HTERT RPE-1 (cell line): Measurements from ENCODE around the gene FAM114A1.

Experiments
- in situ Hi-C: fragments of 300-500 bp; cut with MboI; formaldehyde crosslinking; loops from 4 replicates; pipeline ENCODE4 v1.14.3; 2020; ENCODE audit warnings: low sequenced_read_pairs

The FAM114A1 gene

GRCh38 chr4:38857354-38858096 is 10.1 kb upstream of the FAM114A1 start:
- in situ Hi-C loops, result no loop called here

- in situ Hi-C loops, result no loop called here
Measured at GRCh38 chr4:38858097-38858420, 9.5 kb upstream of the FAM114A1 start.

- in situ Hi-C loops, result no loop called here
Measured at GRCh38 chr4:38859501-38859900, 8.1 kb upstream of the FAM114A1 start.

GRCh38 chr4:38860788-38861424 is 6.7 kb upstream of the FAM114A1 start:
- in situ Hi-C loops, result no loop called here

- in situ Hi-C loops, result no loop called here
Measured at GRCh38 chr4:38861791-38862190, 5.8 kb upstream of the FAM114A1 start.

- in situ Hi-C loops, result no loop called here
Measured at GRCh38 chr4:38865445-38865844, 2.2 kb upstream of the FAM114A1 start.

- in situ Hi-C loops, result no loop called here
Measured at GRCh38 chr4:38866973-38867477, 581 bp upstream of the FAM114A1 start.

- in situ Hi-C loops, result no loop called here
Measured at GRCh38 chr4:38868059-38868960, 704 bp downstream of the FAM114A1 start.

- in situ Hi-C loops, result no loop called here
Measured at GRCh38 chr4:38869511-38869910, 1.9 kb downstream of the FAM114A1 start.

- in situ Hi-C loops, result no loop called here
Measured at GRCh38 chr4:38870098-38870808, 2.6 kb downstream of the FAM114A1 start.

GRCh38 chr4:38871593-38871992 is 4.0 kb downstream of the FAM114A1 start:
- in situ Hi-C loops, result no loop called here

- in situ Hi-C loops, result no loop called here
Measured at GRCh38 chr4:38872620-38873019, 5.0 kb downstream of the FAM114A1 start.

GRCh38 chr4:38873290-38873944 is 5.8 kb downstream of the FAM114A1 start:
- in situ Hi-C loops, result no loop called here

GRCh38 chr4:38876636-38877035 is 9.0 kb downstream of the FAM114A1 start:
- in situ Hi-C loops, result no loop called here

GRCh38 chr4:38884254-38884653 is 16.6 kb downstream of the FAM114A1 start:
- in situ Hi-C loops, result no loop called here

GRCh38 chr4:38889143-38889542 is 21.5 kb downstream of the FAM114A1 start:
- in situ Hi-C loops, result no loop called here

- in situ Hi-C loops, result no loop called here
Measured at GRCh38 chr4:38891051-38891983, 23.7 kb downstream of the FAM114A1 start.

- in situ Hi-C loops, result no loop called here
Measured at GRCh38 chr4:38894322-38894982, 26.8 kb downstream of the FAM114A1 start.

GRCh38 chr4:38896940-38897339 is 29.3 kb downstream of the FAM114A1 start:
- in situ Hi-C loops, result no loop called here
